Hepatocyte (in vitro differentiated cells): ENCODE measurements around the gene ADGRB3.

ENCODE experiments used
- CTCF ChIP-seq: fragments of 200-600 bp; sonication (generic); IDR thresholded peaks from 2 replicates; pipeline ENCODE4 v1.5.1; 2016; ENCODE audit warnings: antibody characterized with exemption, mild to moderate bottlenecking; ENCODE audit not compliant: poor library complexity
- EZH2 ChIP-seq: fragments of 200-600 bp; sonication (generic); IDR thresholded peaks from 2 replicates; pipeline ENCODE4 v1.6.1; 2016; ENCODE audit warnings: antibody characterized with exemption, mild to moderate bottlenecking, borderline replicate concordance
- EZH2phosphoT487 ChIP-seq: fragments of 200-600 bp; sonication (generic); IDR thresholded peaks from one replicate; pipeline ENCODE4 v1.6.1; 2018; ENCODE audit warnings: antibody characterized with exemption, mild to moderate bottlenecking, low read depth, moderate library complexity; ENCODE audit not compliant: unreplicated experiment, severe bottlenecking

GRCh38 chr6:69096681-69097080, 461.6 kb downstream of the ADGRB3 start:
- no peak for TF ChIP-seq CTCF
- no peak for TF ChIP-seq EZH2
- TF ChIP-seq EZH2phosphoT487, result no peak
